CD4-positive, alpha-beta T cell treated with Interleukin-1 beta for 1 hour (primary cell): ENCODE results near the gene ATAT1.

Experiments
- DNase-seq, 2 donors: peaks; one replicate each; pipeline ENCODE4 v3.0.0-alpha.2; 2020 to 2022

ATAT1 gene

GRCh38 chr6:30626484-30627366 is at the start of gene ATAT1:
Gene ATAT1 (plus strand): TSS chr6:30626874.
- DNase-seq = peak; percentile 90 to 91

GRCh38 chr6:30578051-30578450 is 48.6 kb upstream of the ATAT1 start:
- DNase-seq = no peak

- no peak for DNase-seq
These were observed 42.8 kb upstream of the ATAT1 start for GRCh38 chr6:30583921-30584320.

GRCh38 chr6:30589754-30590358 is 36.8 kb upstream of the ATAT1 start:
- DNase-seq = no peak

- no peak for DNase-seq
These were observed 36.2 kb upstream of the ATAT1 start for GRCh38 chr6:30590509-30590908.

- no peak for DNase-seq
These were observed 35.7 kb upstream of the ATAT1 start for GRCh38 chr6:30591008-30591407.

- DNase-seq = no peak
These were observed 34.4 kb upstream of the ATAT1 start for GRCh38 chr6:30592287-30592686.

GRCh38 chr6:30597315-30598144 is 29.1 kb upstream of the ATAT1 start:
- DNase-seq = peak; percentile 73 to 84

- no peak for DNase-seq
These were observed 27.6 kb upstream of the ATAT1 start for GRCh38 chr6:30598912-30599624.

- no peak for DNase-seq
These were observed 26.9 kb upstream of the ATAT1 start for GRCh38 chr6:30599625-30600324.

GRCh38 chr6:30600451-30600961 is 26.2 kb upstream of the ATAT1 start:
- no peak for DNase-seq

GRCh38 chr6:30601436-30601814 is 25.2 kb upstream of the ATAT1 start:
- peak; percentile 26 to 31 for DNase-seq

- no peak for DNase-seq
These were observed 24.6 kb upstream of the ATAT1 start for GRCh38 chr6:30601815-30602641.

GRCh38 chr6:30603961-30604360 is 22.7 kb upstream of the ATAT1 start:
- DNase-seq = no peak

GRCh38 chr6:30610065-30610464 is 16.6 kb upstream of the ATAT1 start:
- DNase-seq = no peak

- DNase-seq = no peak
These were observed 15.4 kb upstream of the ATAT1 start for GRCh38 chr6:30611150-30611855.

- DNase-seq = no peak
These were observed 14.8 kb upstream of the ATAT1 start for GRCh38 chr6:30611856-30612194.

- DNase-seq = no peak
These were observed 14.5 kb upstream of the ATAT1 start for GRCh38 chr6:30612213-30612612.

- no peak for DNase-seq
These were observed 13.9 kb upstream of the ATAT1 start for GRCh38 chr6:30612687-30613248.
